ENCODE results near the gene FAM162B.
"Not testable (repeated sequence)": the region's sequence is repeated elsewhere in the genome, so short reads cannot be mapped to it uniquely, and the experiment has no call there.

The FAM162B gene

GRCh38 chr6:116714761-116715160 lies 50.8 kb downstream of the FAM162B start:
- no peak for DNase-seq

- DNase-seq = no peak
Observed at GRCh38 chr6:116714296-116714695, 51.2 kb downstream of the FAM162B start.

- no peak for DNase-seq
Observed at GRCh38 chr6:116705917-116706316, 59.6 kb downstream of the FAM162B start.

GRCh38 chr6:116703888-116704287 lies 61.6 kb downstream of the FAM162B start:
- DNase-seq = not testable (repeated sequence)
